SK-N-SH (cell line): ENCODE data around the gene PAQR5. TPM values are rescaled to one million over a fixed set of nuclear protein-coding genes. Genes with fewer than 3 reads are reported as not detected.

ENCODE experiments used
- CTCF ChIA-PET: fragments of 300-600, 350-600 bp; formaldehyde crosslinking; extraction: SDS; loops from one replicate; lab custom pipeline; 2021; lab: Yijun Ruan, JAX
- POLR2A ChIA-PET: fragments of 350-600 bp; sonication (Branson Sonifier 250); formaldehyde crosslinking; extraction: SDS; loops from one replicate; lab custom pipeline; 2020; ENCODE audit warnings: antibody characterized with exemption, inconsistent platforms; lab: Yijun Ruan, JAX
- DNase-seq: peaks from one replicate; pipeline ENCODE4 v3.0.0; 2012
- H2AFZ ChIP-seq: fragments of 200-600 bp; sonication (generic); 2 replicates; pipeline ENCODE4 v1.8.1; 2016; ENCODE audit warnings: antibody characterized with exemption, mild to moderate bottlenecking, low read depth
- H3F3A ChIP-seq: fragments of 200-600 bp; sonication (generic); replicated peaks from 2 replicates; pipeline ENCODE3; 2016; ENCODE audit warnings: antibody characterized with exemption, mild to moderate bottlenecking; ENCODE audit not compliant: insufficient read depth
- H3K27ac ChIP-seq, 2 experiments: fragments of 200-500 bp in 1 of 2; fragments of 200-600 bp in 1 of 2; sonication (Bioruptor generic) in 1 of 2; sonication (generic), shearing (Covaris generic) in 1 of 2; 2 replicates each; pipeline versions ENCODE4 v1.5.1 to v1.6.1; 2014 to 2016; ENCODE audit warnings: low read depth in 2 of 2, inconsistent platforms in 1 of 2, low read length in 1 of 2, mild to moderate bottlenecking in 1 of 2, mixed read lengths in 1 of 2
- H3K27me3 ChIP-seq: fragments of 200-600 bp; sonication (generic), shearing (Covaris generic); 2 replicates; pipeline ENCODE4 v1.6.1; 2016; ENCODE audit warnings: mixed run types; ENCODE audit not compliant: insufficient read depth
- H3K36me3 ChIP-seq, 2 experiments: fragments of 200-500 bp in 1 of 2; fragments of 200-600 bp in 1 of 2; sonication (Bioruptor generic) in 1 of 2; sonication (generic) in 1 of 2; replicated peaks in 1 of 2; 2 replicates each; pipeline versions ENCODE3 to v1.5.1; 2014 to 2016; ENCODE audit warnings: low read length in 1 of 2, mild to moderate bottlenecking in 1 of 2; ENCODE audit not compliant: insufficient read depth in 2 of 2, control insufficient read depth in 1 of 2
- H3K4me1 ChIP-seq, 2 experiments: fragments of 200-500 bp in 1 of 2; fragments of 200-600 bp in 1 of 2; sonication (Bioruptor generic) in 1 of 2; sonication (generic), shearing (Covaris generic) in 1 of 2; 2 replicates each; pipeline versions ENCODE4 v1.5.1 to v1.6.1; 2014 to 2016; ENCODE audit warnings: low read depth in 1 of 2, low read length in 1 of 2, mixed run types in 1 of 2; ENCODE audit not compliant: insufficient read depth in 2 of 2, control insufficient read depth in 1 of 2
- H3K4me2 ChIP-seq: fragments of 200-600 bp; sonication (generic), shearing (Covaris generic); 2 replicates; pipeline ENCODE4 v1.6.1; 2017; ENCODE audit warnings: mixed run types
- H3K4me3 ChIP-seq, 2 experiments: fragments of 200-500 bp in 1 of 2; fragments of 200-600 bp in 1 of 2; sonication (Bioruptor generic) in 1 of 2; sonication (generic), shearing (Covaris generic) in 1 of 2; 2 replicates each; pipeline versions ENCODE4 v1.5.1 to v1.8.1; 2014 to 2016; ENCODE audit warnings: low read depth in 2 of 2, inconsistent platforms in 1 of 2, low read length in 1 of 2, mild to moderate bottlenecking in 1 of 2, mixed read lengths in 1 of 2, moderate library complexity in 1 of 2
- H3K79me2 ChIP-seq: fragments of 200-600 bp; sonication (generic); 2 replicates; pipeline ENCODE4 v1.8.1; 2017; ENCODE audit warnings: mild to moderate bottlenecking; ENCODE audit not compliant: insufficient read depth
- H3K9ac ChIP-seq: fragments of 200-600 bp; sonication (generic); 2 replicates; pipeline ENCODE4 v1.6.1; 2017; ENCODE audit warnings: mixed run types
- H3K9me2 ChIP-seq: fragments of 200-600 bp; sonication (generic); 2 replicates; pipeline ENCODE4 v1.6.1; 2017; ENCODE audit warnings: mixed run types
- H3K9me3 ChIP-seq: fragments of 200-600 bp; sonication (generic); 2 replicates; pipeline ENCODE4 v1.6.1; 2017; ENCODE audit warnings: mixed run types, mild to moderate bottlenecking, moderate library complexity
- H4K20me1 ChIP-seq: fragments of 200-600 bp; sonication (generic); 2 replicates; pipeline ENCODE4 v1.6.1; 2017; ENCODE audit warnings: mild to moderate bottlenecking, mixed run types; ENCODE audit not compliant: insufficient read depth
- CHD2 ChIP-seq: fragments of 150-350 bp; IDR thresholded peaks from 2 replicates; pipeline ENCODE4 v1.6.1; 2018; ENCODE audit warnings: low read length; ENCODE audit not compliant: partially characterized antibody
- EZH2phosphoT487 ChIP-seq: fragments of 200-600 bp; sonication (generic); IDR thresholded peaks from 2 replicates; pipeline ENCODE4 v1.6.1; 2017; ENCODE audit warnings: low read depth, mixed run types, mild to moderate bottlenecking, antibody characterized with exemption, moderate library complexity, borderline replicate concordance
- FOXJ3 ChIP-seq: sonication (generic); formaldehyde crosslinking; IDR thresholded peaks from 2 replicates; pipeline ENCODE4 v1.5.1; 2020; ENCODE audit warnings: mild to moderate bottlenecking, missing genetic modification reagents
- FOXM1 ChIP-seq: IDR thresholded peaks from 2 replicates; pipeline ENCODE4 v1.4.0; 2012; ENCODE audit warnings: low read depth, mild to moderate bottlenecking
- GABPA ChIP-seq: IDR thresholded peaks from 2 replicates; pipeline ENCODE4 v1.4.0; 2012; ENCODE audit warnings: low read depth, mild to moderate bottlenecking
- GATA2 ChIP-seq: sonication (generic); formaldehyde crosslinking; IDR thresholded peaks from 2 replicates; pipeline ENCODE4 v1.5.0; 2020; ENCODE audit warnings: mild to moderate bottlenecking, missing genetic modification reagents
- JUND ChIP-seq: IDR thresholded peaks from 2 replicates; pipeline ENCODE4 v1.4.0; 2012
- MXI1 ChIP-seq: IDR thresholded peaks from 2 replicates; pipeline ENCODE4 v1.6.1; 2012; ENCODE audit warnings: mild to moderate bottlenecking, low read depth, low read length, improper control_type of control experiment
- NFIC ChIP-seq: IDR thresholded peaks from 2 replicates; pipeline ENCODE4 v1.4.0; 2012; ENCODE audit warnings: borderline replicate concordance
- RAD21 ChIP-seq: IDR thresholded peaks from 2 replicates; pipeline ENCODE4 v1.6.1; 2012; ENCODE audit warnings: mild to moderate bottlenecking, low read length
- RFX5 ChIP-seq: IDR thresholded peaks from 2 replicates; pipeline ENCODE4 v1.6.1; 2012; ENCODE audit warnings: mild to moderate bottlenecking, improper control_type of control experiment, low read length
- SIN3A ChIP-seq: IDR thresholded peaks from 2 replicates; pipeline ENCODE4 v1.6.1; 2012; ENCODE audit warnings: low read depth, mild to moderate bottlenecking, low read length, moderate library complexity, borderline replicate concordance
- SMC3 ChIP-seq: IDR thresholded peaks from 2 replicates; pipeline ENCODE4 v1.6.1; 2012; ENCODE audit warnings: low read depth, low read length, improper control_type of control experiment
- TAF1 ChIP-seq: IDR thresholded peaks from 2 replicates; pipeline ENCODE4 v1.6.1; 2012; ENCODE audit warnings: low read depth, mild to moderate bottlenecking, low read length, moderate library complexity, borderline replicate concordance
- YY1 ChIP-seq: IDR thresholded peaks from 2 replicates; pipeline ENCODE4 v1.4.0; 2012; ENCODE audit warnings: low read depth, mild to moderate bottlenecking
- WGBS: methylation state at CpG from one replicate; pipeline ENCODE4 v1.1.6; 2017; ENCODE audit warnings: low lambda C conversion rate; 5-methylcytosine and 5-hydroxymethylcytosine counted together
- polyA plus RNA-seq, 3 experiments: library from polyadenylated mRNA; depleted of rRNA; stranded (reverse); fragments of >200 nt; gene quantifications; 2 replicates each; pipeline ENCODE4 v1.2.3, GENCODE V29; 2012
- TF ChIP-seq, protein P1 (sequence below): fragments of 150-350 bp; IDR thresholded peaks from 2 replicates; pipeline ENCODE4 v1.6.1; 2016; ENCODE audit warnings: mild to moderate bottlenecking, low read depth, low read length
- TF ChIP-seq, protein P2 (sequence below): IDR thresholded peaks from 2 replicates; pipeline ENCODE4 v1.4.0; 2012; ENCODE audit warnings: low read depth, borderline replicate concordance
- TF ChIP-seq, protein P3 (sequence below): IDR thresholded peaks from 2 replicates; pipeline ENCODE4 v1.6.1; 2012; ENCODE audit warnings: mild to moderate bottlenecking, low read depth, low read length, moderate library complexity
- TF ChIP-seq, protein P4 (sequence below): fragments of 200-600 bp; sonication (generic); IDR thresholded peaks from 2 replicates; pipeline ENCODE4 v1.6.1; 2017; ENCODE audit warnings: antibody characterized with exemption, mild to moderate bottlenecking, moderate library complexity

The PAQR5 gene
- polyA plus RNA-seq, 1 of the 3 experiments (the other 2 are of a cell fraction), result 3.9 TPM

DNA sequence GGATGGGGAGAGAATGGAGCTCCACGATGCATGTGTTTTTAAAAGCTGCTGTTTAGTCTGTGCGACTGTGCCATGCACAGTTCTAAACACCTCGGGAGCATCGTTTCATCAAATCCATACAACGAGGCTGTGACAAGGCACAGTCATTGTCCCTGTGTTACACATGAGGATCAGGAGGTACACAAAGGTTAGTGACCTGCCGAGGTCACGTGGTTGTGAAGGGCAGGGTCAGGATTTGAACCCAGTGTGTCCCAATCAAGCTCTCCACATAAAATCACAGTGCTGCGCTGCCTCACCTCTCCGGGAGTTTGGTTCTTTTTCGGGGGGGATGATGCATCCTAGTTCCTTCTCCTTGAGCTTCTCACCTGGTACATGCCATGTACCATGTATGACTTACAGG is 96.7 kb downstream of the PAQR5 start:
- H4K20me1 ChIP-seq, result no peaks in the 10 kb centered on the region
- H3K4me1 ChIP-seq, result peaks cover 5 to 8% of the 10 kb centered on the region in 2 experiments; a peak in 2 of 4 replicates
- H3K36me3 ChIP-seq, result no peaks in the 10 kb centered on the region
- no peaks in the 10 kb centered on the region for H3K27me3 ChIP-seq
- WGBS, result 93% methylated on average over 9 of the region's 10 CpGs
- no peak overlapping the region for H2AFZ ChIP-seq
- H3K9me3 ChIP-seq, result no peaks in the 10 kb centered on the region
- ChIA-PET POLR2A (no interaction called here), CTCF (interaction anchor here (0.8 to 7.0 kb wide), 16 partner anchors 10 to 337 kb away, joined by 3 to 96 read pairs (median 8); partner anchors contain the start of gene GLCE)
- H3K27ac ChIP-seq, result no peak overlapping the region
- H3K9me2 ChIP-seq, result no peaks in the 10 kb centered on the region
- H3K9ac ChIP-seq, result no peak overlapping the region
- H3K79me2 ChIP-seq, result peaks cover 4% of the 10 kb centered on the region; the same call in 1 of the 2 replicates
- no peak for TF ChIP-seq NFIC
- TF ChIP-seq CHD2, result no peak
- no peak for TF ChIP-seq RFX5
- TF ChIP-seq GATA2 (CRISPR knock-in tag), result no peak
- no peak overlapping the region for H3K4me2 ChIP-seq
- no peak for DNase-seq
- peaks cover 6% of the 10 kb centered on the region for H3F3A ChIP-seq
- no peak overlapping the region for H3K4me3 ChIP-seq

DNA sequence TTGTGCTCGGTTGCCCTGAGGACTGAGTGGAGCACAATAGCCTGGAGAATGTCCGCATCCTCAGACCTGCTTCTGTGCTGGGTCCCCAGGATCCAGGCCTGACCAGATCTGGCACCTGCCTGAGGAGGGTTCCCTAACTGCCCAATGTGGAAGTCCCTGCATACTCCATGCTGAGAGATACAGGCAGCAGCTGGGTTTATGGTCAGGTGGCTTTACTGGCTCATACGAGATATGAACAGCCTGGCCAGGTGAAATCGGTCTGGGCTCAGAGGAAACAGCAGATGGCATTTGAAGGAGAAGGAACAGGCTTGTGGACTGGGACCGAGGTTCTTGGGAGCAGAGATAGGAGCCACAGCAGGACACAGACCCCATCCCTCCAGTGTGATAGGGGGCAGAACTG is 97.3 kb downstream of the PAQR5 start:
- Histone ChIP-seq H2AFZ (no peak overlapping the region), H3K9me3 (no peaks in the 10 kb centered on the region), H3K27ac (no peak overlapping the region), H3K27me3 (no peaks in the 10 kb centered on the region), H3K4me3 (no peak overlapping the region), H3F3A (peaks cover 6% of the 10 kb centered on the region), H3K4me1 (peaks cover 5 to 8% of the 10 kb centered on the region in 2 experiments; a peak in 2 of 4 replicates), H4K20me1 (no peaks in the 10 kb centered on the region), H3K36me3 (no peaks in the 10 kb centered on the region), H3K9ac (no peak overlapping the region), H3K4me2 (no peak overlapping the region), H3K79me2 (peaks cover 4% of the 10 kb centered on the region; the same call in 1 of the 2 replicates), H3K9me2 (no peaks in the 10 kb centered on the region)
- DNase-seq, result no peak
- CTCF ChIA-PET, result interaction anchor here (1.5 to 7.0 kb wide), 7 partner anchors 9 to 338 kb away, joined by 5 to 96 read pairs (median 24); partner anchors contain the start of gene GLCE
- POLR2A ChIA-PET, result no interaction called here
- 94% methylated on average over 5 of the region's 5 CpGs for WGBS
- no peak for TF ChIP-seq FOXJ3 (CRISPR knock-in tag)
- TF ChIP-seq, protein P1, sequence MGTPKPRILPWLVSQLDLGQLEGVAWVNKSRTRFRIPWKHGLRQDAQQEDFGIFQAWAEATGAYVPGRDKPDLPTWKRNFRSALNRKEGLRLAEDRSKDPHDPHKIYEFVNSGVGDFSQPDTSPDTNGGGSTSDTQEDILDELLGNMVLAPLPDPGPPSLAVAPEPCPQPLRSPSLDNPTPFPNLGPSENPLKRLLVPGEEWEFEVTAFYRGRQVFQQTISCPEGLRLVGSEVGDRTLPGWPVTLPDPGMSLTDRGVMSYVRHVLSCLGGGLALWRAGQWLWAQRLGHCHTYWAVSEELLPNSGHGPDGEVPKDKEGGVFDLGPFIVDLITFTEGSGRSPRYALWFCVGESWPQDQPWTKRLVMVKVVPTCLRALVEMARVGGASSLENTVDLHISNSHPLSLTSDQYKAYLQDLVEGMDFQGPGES, result no peak
- TF ChIP-seq, protein P2, sequence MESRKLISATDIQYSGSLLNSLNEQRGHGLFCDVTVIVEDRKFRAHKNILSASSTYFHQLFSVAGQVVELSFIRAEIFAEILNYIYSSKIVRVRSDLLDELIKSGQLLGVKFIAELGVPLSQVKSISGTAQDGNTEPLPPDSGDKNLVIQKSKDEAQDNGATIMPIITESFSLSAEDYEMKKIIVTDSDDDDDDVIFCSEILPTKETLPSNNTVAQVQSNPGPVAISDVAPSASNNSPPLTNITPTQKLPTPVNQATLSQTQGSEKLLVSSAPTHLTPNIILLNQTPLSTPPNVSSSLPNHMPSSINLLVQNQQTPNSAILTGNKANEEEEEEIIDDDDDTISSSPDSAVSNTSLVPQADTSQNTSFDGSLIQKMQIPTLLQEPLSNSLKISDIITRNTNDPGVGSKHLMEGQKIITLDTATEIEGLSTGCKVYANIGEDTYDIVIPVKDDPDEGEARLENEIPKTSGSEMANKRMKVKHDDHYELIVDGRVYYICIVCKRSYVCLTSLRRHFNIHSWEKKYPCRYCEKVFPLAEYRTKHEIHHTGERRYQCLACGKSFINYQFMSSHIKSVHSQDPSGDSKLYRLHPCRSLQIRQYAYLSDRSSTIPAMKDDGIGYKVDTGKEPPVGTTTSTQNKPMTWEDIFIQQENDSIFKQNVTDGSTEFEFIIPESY, result no peak
- TF ChIP-seq GABPA, result no peak
- no peak for TF ChIP-seq YY1
- TF ChIP-seq, protein P3, sequence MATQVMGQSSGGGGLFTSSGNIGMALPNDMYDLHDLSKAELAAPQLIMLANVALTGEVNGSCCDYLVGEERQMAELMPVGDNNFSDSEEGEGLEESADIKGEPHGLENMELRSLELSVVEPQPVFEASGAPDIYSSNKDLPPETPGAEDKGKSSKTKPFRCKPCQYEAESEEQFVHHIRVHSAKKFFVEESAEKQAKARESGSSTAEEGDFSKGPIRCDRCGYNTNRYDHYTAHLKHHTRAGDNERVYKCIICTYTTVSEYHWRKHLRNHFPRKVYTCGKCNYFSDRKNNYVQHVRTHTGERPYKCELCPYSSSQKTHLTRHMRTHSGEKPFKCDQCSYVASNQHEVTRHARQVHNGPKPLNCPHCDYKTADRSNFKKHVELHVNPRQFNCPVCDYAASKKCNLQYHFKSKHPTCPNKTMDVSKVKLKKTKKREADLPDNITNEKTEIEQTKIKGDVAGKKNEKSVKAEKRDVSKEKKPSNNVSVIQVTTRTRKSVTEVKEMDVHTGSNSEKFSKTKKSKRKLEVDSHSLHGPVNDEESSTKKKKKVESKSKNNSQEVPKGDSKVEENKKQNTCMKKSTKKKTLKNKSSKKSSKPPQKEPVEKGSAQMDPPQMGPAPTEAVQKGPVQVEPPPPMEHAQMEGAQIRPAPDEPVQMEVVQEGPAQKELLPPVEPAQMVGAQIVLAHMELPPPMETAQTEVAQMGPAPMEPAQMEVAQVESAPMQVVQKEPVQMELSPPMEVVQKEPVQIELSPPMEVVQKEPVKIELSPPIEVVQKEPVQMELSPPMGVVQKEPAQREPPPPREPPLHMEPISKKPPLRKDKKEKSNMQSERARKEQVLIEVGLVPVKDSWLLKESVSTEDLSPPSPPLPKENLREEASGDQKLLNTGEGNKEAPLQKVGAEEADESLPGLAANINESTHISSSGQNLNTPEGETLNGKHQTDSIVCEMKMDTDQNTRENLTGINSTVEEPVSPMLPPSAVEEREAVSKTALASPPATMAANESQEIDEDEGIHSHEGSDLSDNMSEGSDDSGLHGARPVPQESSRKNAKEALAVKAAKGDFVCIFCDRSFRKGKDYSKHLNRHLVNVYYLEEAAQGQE, result no peak
- no peak for TF ChIP-seq EZH2phosphoT487
- TF ChIP-seq SMC3, result no peak
- TF ChIP-seq NFIC, result no peak
- no peak for TF ChIP-seq SIN3A
- no peak for TF ChIP-seq MXI1
- no peak for TF ChIP-seq FOXM1
- TF ChIP-seq RFX5, result no peak
- no peak for TF ChIP-seq JUND
- TF ChIP-seq, protein P4, sequence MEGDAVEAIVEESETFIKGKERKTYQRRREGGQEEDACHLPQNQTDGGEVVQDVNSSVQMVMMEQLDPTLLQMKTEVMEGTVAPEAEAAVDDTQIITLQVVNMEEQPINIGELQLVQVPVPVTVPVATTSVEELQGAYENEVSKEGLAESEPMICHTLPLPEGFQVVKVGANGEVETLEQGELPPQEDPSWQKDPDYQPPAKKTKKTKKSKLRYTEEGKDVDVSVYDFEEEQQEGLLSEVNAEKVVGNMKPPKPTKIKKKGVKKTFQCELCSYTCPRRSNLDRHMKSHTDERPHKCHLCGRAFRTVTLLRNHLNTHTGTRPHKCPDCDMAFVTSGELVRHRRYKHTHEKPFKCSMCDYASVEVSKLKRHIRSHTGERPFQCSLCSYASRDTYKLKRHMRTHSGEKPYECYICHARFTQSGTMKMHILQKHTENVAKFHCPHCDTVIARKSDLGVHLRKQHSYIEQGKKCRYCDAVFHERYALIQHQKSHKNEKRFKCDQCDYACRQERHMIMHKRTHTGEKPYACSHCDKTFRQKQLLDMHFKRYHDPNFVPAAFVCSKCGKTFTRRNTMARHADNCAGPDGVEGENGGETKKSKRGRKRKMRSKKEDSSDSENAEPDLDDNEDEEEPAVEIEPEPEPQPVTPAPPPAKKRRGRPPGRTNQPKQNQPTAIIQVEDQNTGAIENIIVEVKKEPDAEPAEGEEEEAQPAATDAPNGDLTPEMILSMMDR, result no peak
- TF ChIP-seq RAD21, result no peak
- TF ChIP-seq GATA2 (CRISPR knock-in tag), result no peak
- TF ChIP-seq TAF1, result no peak
